GM06990 (cell line): ENCODE data around the gene ZNF74.

Experiments
- DNase-seq: peaks from one replicate; pipeline ENCODE4 v3.0.0-alpha.2; 2011; ENCODE audit not compliant: insufficient read length; ENCODE audit errors: extremely low read depth
- H3K27me3 ChIP-seq: replicated peaks from 2 replicates; pipeline ENCODE4 v1.6.0; 2011; ENCODE audit warnings: low read length; ENCODE audit not compliant: control insufficient read depth, insufficient read depth
- H3K36me3 ChIP-seq: 2 replicates; pipeline ENCODE4 v1.5.1; 2011; ENCODE audit warnings: low read length; ENCODE audit not compliant: control insufficient read depth, insufficient read depth
- H3K4me3 ChIP-seq: replicated peaks from 2 replicates; pipeline ENCODE4 v1.5.1; 2011; ENCODE audit warnings: low read depth, mild to moderate bottlenecking, control low read depth, low read length
- CTCF ChIP-seq: IDR thresholded peaks from 2 replicates; pipeline ENCODE4 v1.5.1; 2011; ENCODE audit warnings: low read length, control low read depth, mild to moderate bottlenecking, inconsistent platforms; ENCODE audit not compliant: insufficient read depth, poor library complexity, severe bottlenecking

Gene ZNF74

GRCh38 chr22:20428496-20429253 lies 34.7 kb downstream of the ZNF74 start:
- Histone ChIP-seq H3K4me3 (peak overlapping the region; percentile 39), H3K36me3 (no peaks in the 10 kb centered on the region), H3K27me3 (no peaks in the 10 kb centered on the region; the same call in 1 of the 2 replicates)
- TF ChIP-seq CTCF = no peak
- no peak for DNase-seq

GRCh38 chr22:20429254-20430100 lies 35.5 kb downstream of the ZNF74 start:
- TF ChIP-seq CTCF = no peak
- no peaks in the 10 kb centered on the region; the same call in 1 of the 2 replicates for H3K27me3 ChIP-seq
- no peaks in the 10 kb centered on the region for H3K36me3 ChIP-seq

GRCh38 chr22:20430101-20430719 lies 36.3 kb downstream of the ZNF74 start:
- TF ChIP-seq CTCF = no peak
- H3K27me3 ChIP-seq = peaks cover 1% of the 10 kb centered on the region; the same call in 1 of the 2 replicates
- DNase-seq = no peak
- no peak overlapping the region for H3K4me3 ChIP-seq
- no peaks in the 10 kb centered on the region for H3K36me3 ChIP-seq

More at GRCh38 chr22:20429254-20430100, 35.5 kb downstream of the ZNF74 start:
- DNase-seq = peak; percentile 72
- H3K4me3 ChIP-seq = peak overlapping the region; percentile 59

GRCh38 chr22:20430720-20431510 lies 37.0 kb downstream of the ZNF74 start:
- DNase-seq = peak; percentile 58
- H3K4me3 ChIP-seq = no peak overlapping the region; the same call in 1 of the 2 replicates
- H3K27me3 ChIP-seq = peaks cover 1% of the 10 kb centered on the region; the same call in 1 of the 2 replicates
- no peaks in the 10 kb centered on the region for H3K36me3 ChIP-seq
- TF ChIP-seq CTCF = peak; percentile 15
